ENCODE measurements around the gene MRPL54. TPM values are rescaled to one million over a fixed set of nuclear protein-coding genes. Genes with fewer than 3 reads are reported as not detected.

MRPL54 gene
- total RNA-seq, 2 experiments from 2014 or later, result 66.6 to 88.7 TPM

DNA sequence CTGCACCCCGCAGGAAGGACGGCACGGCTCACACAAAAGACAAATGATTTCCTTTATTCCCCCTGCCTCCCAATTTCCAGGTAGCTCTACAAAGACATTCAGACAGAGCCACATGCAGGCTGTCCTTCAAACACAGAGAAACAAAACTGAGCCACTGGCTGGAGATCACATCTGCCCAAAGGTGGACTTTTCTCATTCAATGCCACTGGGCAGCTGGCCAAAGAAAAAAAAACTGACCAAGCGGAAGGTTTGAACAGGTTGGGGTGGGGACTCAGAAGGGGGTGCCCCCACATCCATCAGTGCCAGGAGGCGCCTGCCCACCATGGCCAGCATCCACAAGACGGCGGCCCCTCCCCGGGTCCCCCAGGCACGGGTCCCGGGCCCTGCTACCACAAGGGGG is 41.5 kb downstream of the MRPL54 start:
- H2AFZ ChIP-seq (ENCODE audit: low read length), result no peak overlapping the region
- no peaks in the 10 kb centered on the region for H3K4me1 ChIP-seq (ENCODE audit: insufficient read depth, low read length, poor library complexity, severe bottlenecking)
- no peaks in the 10 kb centered on the region for H3K79me2 ChIP-seq (ENCODE audit: insufficient read depth, low read depth, low read length)
- TF ChIP-seq EZH2phosphoT487 (IDR thresholded peaks at IDR 0.05; ENCODE audit: borderline replicate concordance, low read depth, low read length), result no peak
- TF ChIP-seq, protein P1, sequence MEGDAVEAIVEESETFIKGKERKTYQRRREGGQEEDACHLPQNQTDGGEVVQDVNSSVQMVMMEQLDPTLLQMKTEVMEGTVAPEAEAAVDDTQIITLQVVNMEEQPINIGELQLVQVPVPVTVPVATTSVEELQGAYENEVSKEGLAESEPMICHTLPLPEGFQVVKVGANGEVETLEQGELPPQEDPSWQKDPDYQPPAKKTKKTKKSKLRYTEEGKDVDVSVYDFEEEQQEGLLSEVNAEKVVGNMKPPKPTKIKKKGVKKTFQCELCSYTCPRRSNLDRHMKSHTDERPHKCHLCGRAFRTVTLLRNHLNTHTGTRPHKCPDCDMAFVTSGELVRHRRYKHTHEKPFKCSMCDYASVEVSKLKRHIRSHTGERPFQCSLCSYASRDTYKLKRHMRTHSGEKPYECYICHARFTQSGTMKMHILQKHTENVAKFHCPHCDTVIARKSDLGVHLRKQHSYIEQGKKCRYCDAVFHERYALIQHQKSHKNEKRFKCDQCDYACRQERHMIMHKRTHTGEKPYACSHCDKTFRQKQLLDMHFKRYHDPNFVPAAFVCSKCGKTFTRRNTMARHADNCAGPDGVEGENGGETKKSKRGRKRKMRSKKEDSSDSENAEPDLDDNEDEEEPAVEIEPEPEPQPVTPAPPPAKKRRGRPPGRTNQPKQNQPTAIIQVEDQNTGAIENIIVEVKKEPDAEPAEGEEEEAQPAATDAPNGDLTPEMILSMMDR (conservative IDR thresholded peaks at IDR 0.05; ENCODE audit: low read length), result no peak
- BruUV-seq (replicated peaks), result no TSS peak
- DNase-seq (ENCODE audit: low spot score), result no peak
- intact Hi-C loops (cut with micrococcal nuclease; ENCODE audit: unreplicated experiment), result no loop called here
- H3K27ac ChIP-seq (ENCODE audit: low read depth, low read length, poor library complexity, severe bottlenecking), result no peak overlapping the region
- ChIA-PET CTCF (ENCODE audit: unreplicated experiment) (no interaction called here), POLR2A (no interaction called here)
- H4K20me1 ChIP-seq (ENCODE audit: insufficient read depth, low read length), result no peaks in the 10 kb centered on the region
- H3K36me3 ChIP-seq (ENCODE audit: insufficient read depth, low read length), result no peaks in the 10 kb centered on the region
- no peaks in the 10 kb centered on the region for H3K9me3 ChIP-seq (ENCODE audit: low read length)
- H3K4me3 ChIP-seq (ENCODE audit: low read depth, low read length, poor library complexity, severe bottlenecking), result no peak overlapping the region
- H3K9me2 ChIP-seq (ENCODE audit: insufficient read depth, low read length), result no peaks in the 10 kb centered on the region
- H3K4me2 ChIP-seq (ENCODE audit: low read length), result no peak overlapping the region

DNA sequence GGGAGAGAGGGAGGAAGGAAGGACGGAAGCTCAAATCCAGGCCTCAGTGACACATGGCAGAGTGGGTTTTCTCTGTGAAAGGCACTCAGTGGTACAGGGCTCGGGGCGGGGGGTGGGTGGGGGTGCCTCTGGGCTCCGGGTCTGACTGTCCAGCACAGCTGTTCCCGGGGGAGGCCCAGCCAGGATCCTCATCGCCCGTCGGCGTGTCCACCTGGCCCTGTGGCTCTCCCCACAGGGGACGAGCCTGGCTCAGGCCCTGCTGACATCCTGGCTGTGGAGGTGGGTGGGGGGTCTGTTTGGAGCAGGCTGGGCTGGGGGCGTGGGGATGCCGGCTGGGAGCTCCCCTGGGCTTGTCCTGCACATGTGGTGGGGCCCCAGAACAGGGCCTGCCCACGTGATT is 41.9 kb downstream of the MRPL54 start:
- Histone ChIP-seq H3K4me2 (ENCODE audit: low read length) (no peak overlapping the region), H3K36me3 (ENCODE audit: insufficient read depth, low read length) (no peaks in the 10 kb centered on the region), H4K20me1 (ENCODE audit: insufficient read depth, low read length) (no peaks in the 10 kb centered on the region), H3K27ac (ENCODE audit: low read depth, low read length, poor library complexity, severe bottlenecking) (no peak overlapping the region), H3K79me2 (ENCODE audit: insufficient read depth, low read depth, low read length) (no peaks in the 10 kb centered on the region), H3K9me2 (ENCODE audit: insufficient read depth, low read length) (no peaks in the 10 kb centered on the region), H2AFZ (ENCODE audit: low read length) (no peak overlapping the region), H3K4me3 (ENCODE audit: low read depth, low read length, poor library complexity, severe bottlenecking) (no peak overlapping the region), H3K9me3 (ENCODE audit: low read length) (no peaks in the 10 kb centered on the region), H3K4me1 (ENCODE audit: insufficient read depth, low read length, poor library complexity, severe bottlenecking) (no peaks in the 10 kb centered on the region)
- POLR2A ChIA-PET, result no interaction called here
- CTCF ChIA-PET (ENCODE audit: unreplicated experiment), result no interaction called here
- DNase-seq (ENCODE audit: low spot score), result no peak
- BruUV-seq (replicated peaks), result no TSS peak
- TF ChIP-seq, protein P1 (conservative IDR thresholded peaks at IDR 0.05; ENCODE audit: low read length), result no peak
- no peak for TF ChIP-seq EZH2phosphoT487 (IDR thresholded peaks at IDR 0.05; ENCODE audit: borderline replicate concordance, low read depth, low read length)
- intact Hi-C loops (cut with micrococcal nuclease; ENCODE audit: unreplicated experiment), result no loop called here

DNA sequence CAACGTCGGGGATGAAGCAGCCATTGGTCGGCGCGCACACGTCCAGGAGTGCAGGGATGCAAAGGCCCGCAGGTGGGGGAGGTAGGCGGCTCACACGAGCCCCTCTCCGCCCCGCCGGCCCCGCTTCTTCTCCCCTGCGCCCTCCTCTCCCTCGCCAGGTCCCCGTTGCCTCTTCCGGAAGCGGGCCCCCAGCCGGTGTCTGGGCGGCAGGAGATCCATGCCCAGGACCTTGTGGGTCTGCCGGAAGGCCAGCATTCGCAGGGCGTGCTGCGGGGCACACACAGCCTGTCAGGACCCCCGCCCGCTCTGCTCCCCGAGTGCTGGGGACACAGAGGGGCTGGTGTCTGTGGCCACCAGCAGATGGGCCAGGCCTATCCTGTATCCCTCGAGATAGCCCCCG is 43.4 kb downstream of the MRPL54 start:
- POLR2A ChIA-PET, result no interaction called here
- H3K4me2 ChIP-seq (ENCODE audit: low read length), result no peak overlapping the region
- H3K9me3 ChIP-seq (ENCODE audit: low read length), result no peaks in the 10 kb centered on the region
- H3K36me3 ChIP-seq (ENCODE audit: insufficient read depth, low read length), result no peaks in the 10 kb centered on the region
- no peaks in the 10 kb centered on the region for H3K9me2 ChIP-seq (ENCODE audit: insufficient read depth, low read length)
- TF ChIP-seq EZH2phosphoT487 (IDR thresholded peaks at IDR 0.05; ENCODE audit: borderline replicate concordance, low read depth, low read length), result no peak
- TF ChIP-seq, protein P1 (conservative IDR thresholded peaks at IDR 0.05; ENCODE audit: low read length), result no peak
- H4K20me1 ChIP-seq (ENCODE audit: insufficient read depth, low read length), result no peaks in the 10 kb centered on the region
- H3K4me3 ChIP-seq (ENCODE audit: low read depth, low read length, poor library complexity, severe bottlenecking), result no peak overlapping the region
- BruUV-seq (replicated peaks), result no TSS peak
- DNase-seq (ENCODE audit: low spot score), result no peak
- intact Hi-C loops (cut with micrococcal nuclease; ENCODE audit: unreplicated experiment), result no loop called here
- CTCF ChIA-PET (ENCODE audit: unreplicated experiment), result no interaction called here
- H2AFZ ChIP-seq (ENCODE audit: low read length), result no peak overlapping the region
- H3K27ac ChIP-seq (ENCODE audit: low read depth, low read length, poor library complexity, severe bottlenecking), result no peak overlapping the region
- H3K4me1 ChIP-seq (ENCODE audit: insufficient read depth, low read length, poor library complexity, severe bottlenecking), result peaks cover 11% of the 10 kb centered on the region
- no peaks in the 10 kb centered on the region for H3K79me2 ChIP-seq (ENCODE audit: insufficient read depth, low read depth, low read length)
